ENCODE measurements around the gene CTSC.

Gene CTSC

GRCh38 chr11:88317536-88317935 lies 20.0 kb downstream of the CTSC start:
- DNase-seq (ENCODE audit: low read depth) = no peak

- no peak for DNase-seq (ENCODE audit: low read depth)
Observed at GRCh38 chr11:88315981-88316441, 21.5 kb downstream of the CTSC start.

- DNase-seq (ENCODE audit: low read depth) = no peak
Observed at GRCh38 chr11:88315015-88315414, 22.5 kb downstream of the CTSC start.

GRCh38 chr11:88313441-88313840 lies 24.1 kb downstream of the CTSC start:
- no peak for DNase-seq (ENCODE audit: low read depth)

- no peak for DNase-seq (ENCODE audit: low read depth)
Observed at GRCh38 chr11:88312628-88313027, 24.9 kb downstream of the CTSC start.

GRCh38 chr11:88310246-88310645 lies 27.3 kb downstream of the CTSC start:
- DNase-seq (ENCODE audit: low read depth) = no peak

DNA sequence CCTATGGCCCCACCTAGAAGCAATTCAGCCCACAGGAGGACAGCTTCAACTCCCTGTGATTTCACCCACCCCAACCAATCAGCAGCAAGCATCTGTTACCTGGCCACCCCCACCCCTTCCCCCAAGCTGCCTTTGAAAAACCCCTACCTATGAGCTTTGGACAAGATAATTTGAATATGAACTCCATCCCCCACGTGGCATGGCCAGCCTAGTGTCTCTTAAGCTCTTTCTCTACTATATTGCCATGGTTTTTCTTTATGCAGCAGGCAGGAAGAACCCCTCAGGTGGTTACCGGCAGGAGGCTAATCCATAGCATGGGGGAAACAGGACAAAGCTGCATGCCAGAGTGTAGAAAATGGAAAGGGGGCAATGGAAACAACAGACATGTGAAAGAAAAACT lies 29.0 kb downstream of the CTSC start:
- no peak for DNase-seq (ENCODE audit: low read depth)

GRCh38 chr11:88307749-88308425 lies 29.6 kb downstream of the CTSC start:
- DNase-seq (ENCODE audit: low read depth) = no peak

GRCh38 chr11:88306785-88307184 lies 30.8 kb downstream of the CTSC start:
- no peak for DNase-seq (ENCODE audit: low read depth)

- no peak for DNase-seq (ENCODE audit: low read depth)
Observed at GRCh38 chr11:88305430-88305829, 32.1 kb downstream of the CTSC start.

DNA sequence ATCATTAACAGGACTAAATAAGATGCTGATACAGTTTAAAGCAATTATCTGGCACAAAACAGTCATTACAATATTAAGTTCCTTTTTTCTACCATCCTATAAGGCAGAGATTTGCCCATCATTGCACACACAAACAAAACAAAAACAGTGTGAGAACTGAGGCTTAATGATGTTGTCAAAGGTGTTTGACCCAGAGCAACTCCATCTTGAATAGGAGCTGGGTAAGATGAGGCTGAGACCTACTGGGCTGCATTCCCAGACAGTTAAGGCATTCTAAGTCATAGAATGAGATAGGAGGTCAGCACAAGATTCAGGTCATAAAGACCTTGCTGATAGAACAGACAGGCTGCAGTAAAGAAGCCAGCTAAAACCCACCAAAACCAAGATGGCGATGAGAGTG lies 33.2 kb downstream of the CTSC start:
- no peak for DNase-seq (ENCODE audit: low read depth)

- DNase-seq (ENCODE audit: low read depth) = no peak
Observed at GRCh38 chr11:88303037-88303436, 34.5 kb downstream of the CTSC start.

GRCh38 chr11:88301488-88302140 lies 35.9 kb downstream of the CTSC start:
- no peak for DNase-seq (ENCODE audit: low read depth)

DNA sequence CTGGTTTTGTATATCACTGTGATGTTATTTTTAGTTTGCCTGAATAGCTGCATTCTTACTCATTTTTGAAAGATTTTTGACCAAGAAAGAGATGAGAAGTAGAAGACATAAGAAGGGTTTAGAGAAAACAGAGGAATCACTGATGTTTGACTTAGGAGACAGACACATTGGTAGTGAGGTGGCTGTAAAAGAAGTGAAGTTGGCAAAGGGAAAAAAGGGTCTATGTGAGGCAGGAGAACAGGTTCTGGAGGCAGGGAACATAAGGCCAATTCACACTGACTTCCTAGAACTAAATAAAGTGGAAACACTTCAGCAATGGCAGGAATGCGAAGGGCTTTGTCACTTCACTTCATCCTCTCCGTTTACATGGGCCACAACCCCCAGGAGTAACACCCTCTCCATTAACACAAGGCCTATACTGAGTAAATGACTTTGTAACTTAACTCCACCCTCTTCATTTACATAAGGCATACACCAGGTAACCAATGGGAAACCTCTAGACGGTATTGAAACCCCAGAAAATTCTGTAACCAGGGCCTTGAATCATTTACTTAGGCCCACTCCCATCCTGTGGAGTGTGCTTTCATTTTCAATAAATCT lies 36.5 kb downstream of the CTSC start:
- DNase-seq (ENCODE audit: low read depth) = no peak

DNA sequence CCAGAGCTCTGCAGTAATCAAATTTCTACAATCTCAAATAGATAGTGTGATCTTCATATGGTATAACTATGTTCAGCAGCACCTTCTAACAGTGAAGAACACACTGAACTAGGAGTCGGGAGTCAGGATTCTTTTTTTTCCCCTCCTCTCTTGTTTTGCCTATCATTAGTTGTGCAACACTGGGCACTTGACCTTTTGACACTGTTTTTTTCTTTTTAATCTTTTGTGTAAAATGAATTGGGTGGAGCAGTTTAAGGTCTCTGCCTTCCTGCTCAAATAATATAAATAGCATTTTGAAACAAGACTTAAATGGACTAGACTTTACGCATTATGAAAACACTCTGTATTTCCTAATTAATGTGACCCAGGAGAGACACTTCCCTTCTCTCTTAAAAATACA lies 39.7 kb downstream of the CTSC start:
- DNase-seq (ENCODE audit: low read depth) = no peak

- no peak for DNase-seq (ENCODE audit: low read depth)
Observed at GRCh38 chr11:88297421-88297820, 40.1 kb downstream of the CTSC start.

- DNase-seq (ENCODE audit: low read depth) = no peak
Observed at GRCh38 chr11:88295028-88295427, 42.5 kb downstream of the CTSC start.

DNA sequence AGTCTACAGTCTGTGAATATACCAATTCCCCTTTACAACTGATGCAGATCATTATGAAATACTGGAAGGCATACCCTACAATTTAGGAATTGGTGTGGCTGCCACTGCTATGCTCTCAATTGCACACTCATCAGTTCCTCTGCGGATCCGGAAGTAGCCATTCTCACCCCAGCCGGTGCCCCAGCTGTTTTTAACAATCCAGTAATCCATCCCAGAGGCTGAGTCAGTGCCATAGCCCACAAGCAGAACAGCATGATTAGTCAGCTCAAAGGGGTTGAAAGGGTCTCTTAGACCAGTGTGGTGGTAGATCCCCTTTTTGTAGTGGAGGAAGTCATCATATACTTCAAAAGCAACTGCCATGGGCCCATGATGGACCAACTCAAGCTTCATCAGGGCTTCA lies 43.6 kb downstream of the CTSC start:
- DNase-seq (ENCODE audit: low read depth) = no peak

DNA sequence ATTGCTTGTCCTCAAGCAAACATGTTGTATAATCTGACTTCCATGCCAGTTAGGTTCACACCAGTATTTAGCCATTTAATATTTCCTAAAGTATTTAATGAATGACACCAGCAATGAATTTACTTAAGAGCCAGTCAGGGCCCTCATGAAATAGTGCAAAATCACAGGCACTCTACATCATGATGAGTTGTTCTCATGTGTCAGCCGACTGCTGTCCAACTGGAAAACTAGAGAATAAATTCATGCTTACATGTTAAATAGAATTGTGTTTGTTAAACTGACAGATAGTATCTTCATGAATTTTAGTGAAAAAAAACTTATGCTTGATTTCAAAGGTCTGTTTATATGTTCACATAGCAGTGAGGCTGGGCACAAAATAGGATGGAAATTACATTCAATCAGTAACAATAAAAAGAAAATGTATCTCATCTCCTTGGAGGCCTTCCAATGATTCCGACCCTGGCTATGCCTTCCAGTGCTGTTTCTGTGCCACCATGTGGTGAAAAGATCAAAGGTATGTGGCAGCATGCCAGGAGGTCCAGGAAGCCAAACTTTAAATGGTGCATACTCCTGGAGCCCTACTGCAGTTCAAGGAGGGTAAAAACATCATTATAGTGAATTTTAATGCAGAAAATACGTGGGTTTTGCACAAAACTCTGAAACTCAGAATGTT lies 45.2 kb downstream of the CTSC start:
- no peak for DNase-seq (ENCODE audit: low read depth)

GRCh38 chr11:88288560-88288959 lies 49.0 kb downstream of the CTSC start:
- DNase-seq (ENCODE audit: low read depth) = no peak

DNA sequence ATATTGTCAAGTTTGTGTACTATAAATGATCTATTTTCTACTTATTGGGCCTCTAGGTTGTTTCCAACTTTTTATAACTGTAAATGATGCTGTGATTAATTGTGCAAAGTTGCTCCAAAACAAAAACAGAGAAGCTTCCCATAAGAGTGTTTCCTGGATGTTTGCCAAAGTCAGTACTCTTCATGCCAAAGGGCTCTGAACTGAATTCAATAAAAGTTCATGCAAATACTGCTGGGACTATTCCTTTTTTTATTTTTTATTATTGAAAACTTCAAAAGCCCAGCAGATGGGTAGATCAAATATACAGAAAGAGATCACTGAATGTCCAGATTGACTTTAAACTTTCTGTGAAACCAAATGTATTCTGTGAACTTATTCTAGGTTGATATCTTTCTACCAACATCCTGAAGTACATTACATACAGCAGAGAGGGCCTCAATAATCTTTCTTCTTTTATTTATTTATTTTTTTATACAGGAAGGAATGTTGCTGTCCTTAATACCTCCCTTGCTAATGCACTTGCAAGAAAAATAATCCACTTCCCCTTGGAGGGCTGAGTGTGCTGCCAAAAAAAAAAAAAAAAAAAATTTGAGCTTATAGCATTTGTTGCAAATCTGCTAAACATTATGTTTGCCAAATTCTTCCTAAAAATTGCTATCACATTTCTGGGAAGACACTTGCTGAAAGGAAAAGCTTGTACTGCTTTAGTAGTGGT lies 53.0 kb downstream of the CTSC start:
- no peak for DNase-seq (ENCODE audit: low read depth)
